ENCODE results near the gene MAGEF1. TPM values are rescaled to one million over a fixed set of nuclear protein-coding genes. Genes with fewer than 3 reads are reported as not detected.

Gene MAGEF1
- total and polyA plus RNA-seq, 9 donors = 28.3 to 48.7 (median 39.7) TPM

- H3K4me1 ChIP-seq (ENCODE audit: insufficient read depth) = peaks cover 14% of the 10 kb centered on the region
- WGBS, 3 donors = 80 to 94% (median 92%) methylated on average over 1 of the region's 1 CpG
- H3K27me3 ChIP-seq = no peaks in the 10 kb centered on the region
- intact Hi-C loops (cut with DNase I) = loop anchor here in 1 of 4 donors (5.0 kb wide), 1 partner anchor 72 kb away; no protein-coding TSS in a partner anchor
- H3K9me3 ChIP-seq = no peaks in the 10 kb centered on the region
- DNase-seq = no peak
- no peaks in the 10 kb centered on the region for H3K36me3 ChIP-seq
- no peak overlapping the region for H3K27ac ChIP-seq
- H3K4me3 ChIP-seq = no peak overlapping the region
- TF ChIP-seq POLR2A (IDR thresholded peaks at IDR 0.05) (no peak), EP300 (IDR thresholded peaks at IDR 0.05) (no peak), CTCF (IDR thresholded peaks at IDR 0.05) (no peak)
Measured at GRCh38 chr3:184674626-184675025, 37.2 kb downstream of the MAGEF1 start.

GRCh38 chr3:184672977-184673870, 38.6 kb downstream of the MAGEF1 start:
- Histone ChIP-seq H3K27me3 (no peaks in the 10 kb centered on the region), H3K4me3 (no peak overlapping the region), H3K27ac (no peak overlapping the region), H3K9me3 (no peaks in the 10 kb centered on the region), H3K4me1 (ENCODE audit: insufficient read depth) (peaks cover 2% of the 10 kb centered on the region), H3K36me3 (no peaks in the 10 kb centered on the region)
- no peak for TF ChIP-seq EP300 (IDR thresholded peaks at IDR 0.05)
- intact Hi-C loops (cut with DNase I) = no loop called here
- WGBS, 3 donors = 82 to 86% (median 86%) methylated on average over 16 of the region's 16 CpGs
- no peak for DNase-seq

GRCh38 chr3:184672335-184672734, 39.5 kb downstream of the MAGEF1 start:
- 90 to 92% (median 91%) methylated on average over 9 of the region's 9 CpGs for WGBS, 3 donors
- no peaks in the 10 kb centered on the region for H3K4me1 ChIP-seq (ENCODE audit: insufficient read depth)
- TF ChIP-seq CTCF (IDR thresholded peaks at IDR 0.05) (no peak), EP300 (IDR thresholded peaks at IDR 0.05) (no peak), POLR2A (IDR thresholded peaks at IDR 0.05) (no peak)
- DNase-seq = no peak
- no peaks in the 10 kb centered on the region for H3K9me3 ChIP-seq
- H3K27me3 ChIP-seq = no peaks in the 10 kb centered on the region
- no peak overlapping the region for H3K4me3 ChIP-seq
- no peak overlapping the region for H3K27ac ChIP-seq
- no peaks in the 10 kb centered on the region for H3K36me3 ChIP-seq
- intact Hi-C loops (cut with DNase I) = no loop called here

- no peak overlapping the region for H3K4me3 ChIP-seq
- H3K9me3 ChIP-seq = no peaks in the 10 kb centered on the region
- intact Hi-C loops (cut with DNase I) = no loop called here
- H3K36me3 ChIP-seq = no peaks in the 10 kb centered on the region
- TF ChIP-seq POLR2A (IDR thresholded peaks at IDR 0.05) = no peak
- no peak for TF ChIP-seq EP300 (IDR thresholded peaks at IDR 0.05)
- TF ChIP-seq CTCF (IDR thresholded peaks at IDR 0.05) = no peak
- WGBS, 3 donors = 68 to 86% (median 74%) methylated on average over 11 of the region's 11 CpGs
- H3K27me3 ChIP-seq = no peaks in the 10 kb centered on the region
- no peak for DNase-seq
- H3K27ac ChIP-seq = no peak overlapping the region
- no peaks in the 10 kb centered on the region for H3K4me1 ChIP-seq (ENCODE audit: insufficient read depth)
Measured at GRCh38 chr3:184670091-184670602, 41.7 kb downstream of the MAGEF1 start.

- no peak overlapping the region for H3K4me3 ChIP-seq
- TF ChIP-seq EP300 (IDR thresholded peaks at IDR 0.05) (no peak), POLR2A (IDR thresholded peaks at IDR 0.05) (no peak), CTCF (IDR thresholded peaks at IDR 0.05) (no peak)
- WGBS, 3 donors = 76 to 78% (median 77%) methylated on average over 7 of the region's 7 CpGs
- no peaks in the 10 kb centered on the region for H3K36me3 ChIP-seq
- no peaks in the 10 kb centered on the region for H3K9me3 ChIP-seq
- DNase-seq = no peak
- intact Hi-C loops (cut with DNase I) = no loop called here
- H3K27me3 ChIP-seq = no peaks in the 10 kb centered on the region
- H3K27ac ChIP-seq = no peak overlapping the region
- H3K4me1 ChIP-seq (ENCODE audit: insufficient read depth) = no peaks in the 10 kb centered on the region
Measured at GRCh38 chr3:184669578-184669977, 42.3 kb downstream of the MAGEF1 start.
